Thyroid gland (tissue), 4 donors: ENCODE data around the gene KHDC1. TPM values are rescaled to one million over a fixed set of nuclear protein-coding genes. Genes with fewer than 3 reads are reported as not detected.
"Not testable (repeated sequence)": the region's sequence is repeated elsewhere in the genome, so short reads cannot be mapped to it uniquely, and the experiment has no call there.

ENCODE experiments used
- DNase-seq, 2 donors: peaks; one replicate each; pipeline ENCODE4 v3.0.0-alpha.2; 2019
- H3K27ac ChIP-seq, 3 donors: fragments of 200-600 bp; sonication (generic); 1 replicate in 2 of 3; 2 replicates in 1 of 3; pipeline ENCODE4 v1.5.1; 2016 to 2019; ENCODE audit warnings: mild to moderate bottlenecking in 1 of 3, moderate library complexity in 1 of 3
- H3K27me3 ChIP-seq: fragments of 200-600 bp; sonication (generic); one replicate; pipeline ENCODE4 v1.5.1; 2019
- H3K36me3 ChIP-seq, 2 donors: fragments of 200-600 bp; sonication (generic); one replicate each; pipeline ENCODE4 v1.5.1; 2016 to 2019
- H3K4me1 ChIP-seq, 2 donors: fragments of 200-600 bp; sonication (generic); one replicate each; pipeline ENCODE4 v1.5.1; 2017 to 2019
- H3K4me3 ChIP-seq, 3 donors: fragments of 200-600 bp; sonication (generic); replicated peaks in 1 of 3; 1 replicate in 2 of 3; 2 replicates in 1 of 3; pipeline ENCODE4 v1.5.1; 2016; ENCODE audit warnings: mild to moderate bottlenecking in 1 of 3
- H3K9me3 ChIP-seq: fragments of 200-600 bp; sonication (generic); one replicate; pipeline ENCODE4 v1.5.1; 2017
- CTCF ChIP-seq, 6 experiments: fragments of 200-600 bp in 3 of 6; fragments of 450-650 bp in 3 of 6; sonication (generic) in 3 of 6; IDR thresholded peaks; one replicate each; pipeline ENCODE4 v1.5.1; 2016 to 2019; ENCODE audit warnings: antibody characterized with exemption in 6 of 6, mild to moderate bottlenecking in 2 of 6, inconsistent platforms in 1 of 6, moderate library complexity in 1 of 6
- POLR2A ChIP-seq, 2 donors: fragments of 450-650 bp; IDR thresholded peaks; one replicate each; pipeline ENCODE4 v1.6.1; 2017; ENCODE audit warnings: antibody characterized with exemption in 2 of 2, mild to moderate bottlenecking in 2 of 2, moderate library complexity in 1 of 2
- WGBS, 2 donors: methylation state at CpG; one replicate each; pipeline ENCODE4 v1.1.5; 2017; 5-methylcytosine and 5-hydroxymethylcytosine counted together
- intact Hi-C: fragments of 100-400 bp; cut with DNase I; formaldehyde crosslinking; loops from one replicate; pipeline ENCODE4 v1.15.1; 2023
- total RNA-seq, 4 donors: library from RNA; depleted of rRNA; stranded (reverse); fragments of >200 nt; gene quantifications; one replicate each; pipeline ENCODE4 v1.2.3, GENCODE V29; 2016

KHDC1 gene
- total RNA-seq, 4 donors from 2014 or later, result 2.1 to 8.4 (median 4.1) TPM

- WGBS, 2 donors, result 95 to 100% methylated on average over 3 of the region's 3 CpGs
- Histone ChIP-seq H3K27ac (no peak overlapping the region), H3K9me3 (no peaks in the 10 kb centered on the region), H3K27me3 (no peaks in the 10 kb centered on the region), H3K36me3 (no peaks in the 10 kb centered on the region), H3K4me1 (peaks cover 0 to 9% of the 10 kb centered on the region in 2 donors), H3K4me3 (no peak overlapping the region)
- intact Hi-C loops, result no loop called here
- TF ChIP-seq CTCF (IDR thresholded peaks at IDR 0.05) (no peak), POLR2A (IDR thresholded peaks at IDR 0.05) (no peak)
- DNase-seq, result peak; percentile 6 to 21
These were observed 1.4 kb upstream of the KHDC1 start for GRCh38 chr6:73264446-73264845.

GRCh38 chr6:73263570-73263909 lies 544 bp upstream of the KHDC1 start:
- TF ChIP-seq POLR2A (IDR thresholded peaks at IDR 0.05) (no peak), CTCF (IDR thresholded peaks at IDR 0.05) (no peak)
- Histone ChIP-seq H3K4me3 (peak overlapping the region; percentile 37 to 49 (median 47)), H3K36me3 (no peaks in the 10 kb centered on the region), H3K9me3 (no peaks in the 10 kb centered on the region), H3K27ac (no peak overlapping the region), H3K27me3 (no peaks in the 10 kb centered on the region), H3K4me1 (peaks cover 0 to 9% of the 10 kb centered on the region in 2 donors)
- 34 to 41% methylated on average over 5 to 7 of the region's 7 CpGs for WGBS, 2 donors
- intact Hi-C loops, result no loop called here
- no peak for DNase-seq

- Histone ChIP-seq H3K27me3 (no peaks in the 10 kb centered on the region), H3K9me3 (no peaks in the 10 kb centered on the region), H3K4me3 (no peak overlapping the region), H3K27ac (no peak overlapping the region), H3K4me1 (peaks cover 0 to 6% of the 10 kb centered on the region in 2 donors), H3K36me3 (no peaks in the 10 kb centered on the region)
- WGBS, 2 donors, result 67 to 71% methylated on average over 1 of the region's 1 CpG
- intact Hi-C loops, result no loop called here
- no peak for DNase-seq
- TF ChIP-seq POLR2A (IDR thresholded peaks at IDR 0.05) (no peak), CTCF (IDR thresholded peaks at IDR 0.05) (no peak)
These were observed 4.3 kb downstream of the KHDC1 start for GRCh38 chr6:73258721-73259120.

GRCh38 chr6:73254323-73254722 lies 8.7 kb downstream of the KHDC1 start:
- H3K36me3 ChIP-seq, H3K27me3 ChIP-seq, H3K4me3 ChIP-seq, H3K9me3 ChIP-seq, H3K27ac ChIP-seq, H3K4me1 ChIP-seq, DNase-seq, intact Hi-C loops: not testable (repeated sequence)
- WGBS, 2 donors, result 96 to 97% methylated on average over 5 of the region's 5 CpGs

GRCh38 chr6:73252703-73253102 lies 10.3 kb downstream of the KHDC1 start:
- no peaks in the 10 kb centered on the region for H3K27me3 ChIP-seq
- WGBS, 2 donors, result 96 to 98% methylated on average over 2 of the region's 2 CpGs
- no peaks in the 10 kb centered on the region for H3K36me3 ChIP-seq
- TF ChIP-seq CTCF (IDR thresholded peaks at IDR 0.05) (no peak), POLR2A (IDR thresholded peaks at IDR 0.05) (no peak)
- no peaks in the 10 kb centered on the region for H3K9me3 ChIP-seq
- DNase-seq, result no peak
- H3K4me1 ChIP-seq, result no peaks in the 10 kb centered on the region
- no peak overlapping the region for H3K27ac ChIP-seq
- no peak overlapping the region for H3K4me3 ChIP-seq
- intact Hi-C loops, result no loop called here

GRCh38 chr6:73250016-73250415 lies 13.0 kb downstream of the KHDC1 start:
- Histone ChIP-seq H3K4me3 (no peak overlapping the region), H3K4me1 (no peaks in the 10 kb centered on the region), H3K9me3 (no peaks in the 10 kb centered on the region), H3K27me3 (no peaks in the 10 kb centered on the region), H3K27ac (no peak overlapping the region), H3K36me3 (no peaks in the 10 kb centered on the region)
- no peak for DNase-seq
- TF ChIP-seq CTCF (IDR thresholded peaks at IDR 0.05), result no peak
- intact Hi-C loops, result no loop called here
